ENCODE data around the gene LIN28B.
"Not testable (repeated sequence)": the region's sequence is repeated elsewhere in the genome, so short reads cannot be mapped to it uniquely, and the experiment has no call there.

The LIN28B gene

DNA sequence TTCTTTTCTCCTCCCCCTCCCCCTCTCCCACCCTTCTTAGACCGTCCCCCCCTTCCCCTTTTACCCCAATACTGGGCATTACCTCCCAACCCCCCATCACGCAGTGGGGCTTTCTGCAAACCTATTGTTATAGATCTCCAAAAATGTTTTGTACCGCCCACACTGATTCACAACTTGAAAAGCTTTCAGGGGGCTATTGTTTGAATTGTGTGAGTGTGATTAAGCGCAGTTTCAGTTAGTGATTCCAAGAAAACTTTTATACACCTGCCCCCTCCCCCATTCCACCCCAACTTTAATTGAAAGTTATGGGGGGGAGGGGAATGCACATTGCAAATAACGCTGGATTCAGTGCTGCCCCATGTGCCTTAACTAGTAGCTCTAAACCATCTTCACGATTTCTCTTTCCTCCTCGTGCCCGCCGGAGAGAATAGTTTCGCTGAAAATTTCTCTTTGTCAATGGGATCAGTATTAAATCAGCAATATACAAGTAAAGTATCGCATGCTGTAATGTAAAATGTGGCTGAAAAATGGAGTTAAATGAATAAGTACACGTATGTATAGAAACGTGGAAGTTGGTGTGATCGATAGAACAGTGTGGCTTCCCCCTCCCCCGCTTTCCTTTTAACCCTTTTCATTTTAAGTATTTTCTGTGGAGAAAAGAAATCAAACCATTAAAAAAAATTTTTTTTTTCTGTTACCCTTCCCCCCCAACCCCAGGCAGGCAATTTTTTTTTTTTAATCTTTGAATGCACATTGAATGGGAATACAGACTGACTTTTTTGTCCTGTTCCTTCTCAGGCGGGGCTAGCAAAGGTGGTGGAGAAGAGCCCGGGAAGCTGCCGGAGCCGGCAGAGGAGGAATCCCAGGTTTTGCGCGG lies 632 bp downstream of the LIN28B start:
- DNase-seq (ENCODE audit: low read depth), result no peak

DNA sequence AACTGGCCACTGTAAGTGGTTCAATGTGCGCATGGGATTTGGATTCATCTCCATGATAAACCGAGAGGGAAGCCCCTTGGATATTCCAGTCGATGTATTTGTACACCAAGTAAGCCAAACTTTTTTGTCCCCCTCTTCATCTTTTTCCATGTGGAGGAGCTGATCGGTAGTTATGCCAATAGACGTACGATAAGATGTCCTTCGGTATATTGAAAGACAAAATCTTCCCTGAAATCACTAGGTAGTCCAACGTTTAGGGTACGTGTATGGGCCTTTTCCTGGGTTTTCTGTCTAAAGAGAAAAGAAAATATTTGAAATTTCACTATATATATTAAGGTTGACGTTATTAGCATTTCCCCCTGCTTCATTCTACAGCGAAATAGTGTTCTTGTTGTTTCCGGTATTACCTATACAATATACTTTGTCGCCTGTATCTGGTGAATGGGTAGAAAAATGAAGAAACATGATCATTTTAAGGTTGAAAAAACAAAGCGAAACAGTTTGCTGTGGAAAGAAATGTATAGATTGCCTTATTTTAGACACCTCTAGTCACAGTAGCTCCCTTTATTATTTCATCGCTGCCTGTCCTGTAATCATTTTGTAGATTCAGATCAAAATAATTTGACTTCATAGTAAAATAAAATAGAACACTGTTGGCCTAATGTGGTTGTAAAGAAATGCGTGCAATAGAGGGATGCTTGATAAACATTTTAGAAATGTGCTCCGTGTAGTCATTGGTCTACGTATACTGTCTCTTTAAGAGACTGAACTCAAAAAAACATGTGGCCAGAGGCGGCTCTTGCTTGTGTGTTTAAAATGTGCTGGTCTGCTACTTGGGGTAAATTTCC lies 1.5 kb downstream of the LIN28B start:
- DNase-seq (ENCODE audit: low read depth), result no peak

DNA sequence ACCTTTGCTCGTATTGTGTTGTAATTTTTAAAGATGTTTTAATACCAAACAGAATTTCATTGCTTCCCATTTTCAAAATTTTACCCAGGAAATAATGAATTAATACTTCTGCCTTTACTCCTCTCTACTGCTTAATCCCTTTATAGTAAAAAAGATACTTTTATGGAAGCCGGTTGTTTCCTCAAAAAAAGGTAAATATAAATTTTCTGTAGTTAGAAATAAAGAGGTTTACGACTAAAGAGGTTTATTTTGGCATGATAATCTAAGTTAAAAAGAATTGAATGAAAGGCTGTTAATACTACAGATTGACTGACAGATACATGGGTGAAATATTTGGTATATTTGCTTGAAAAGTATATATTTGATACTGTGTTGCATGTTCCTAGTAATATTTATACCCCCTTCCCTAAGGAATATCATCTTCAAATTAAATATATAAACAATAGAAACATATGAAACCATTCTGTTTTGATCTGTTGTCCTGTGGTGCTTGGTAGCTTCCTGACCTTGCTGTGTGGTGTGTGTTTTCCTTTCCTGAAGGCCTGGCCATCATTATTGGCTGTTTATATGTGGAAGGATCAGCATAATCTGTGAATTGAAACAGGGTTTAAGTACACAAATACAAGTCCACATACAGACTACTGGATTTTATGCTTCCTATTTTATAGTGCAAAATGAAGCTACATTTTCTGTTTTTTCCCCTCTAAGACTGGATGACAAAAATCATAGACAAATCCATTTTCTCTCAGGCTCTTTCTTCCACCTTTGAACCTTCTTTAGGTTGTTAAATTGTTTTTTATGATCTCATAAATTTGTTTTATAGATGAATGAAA lies 2.3 kb downstream of the LIN28B start:
- no peak for DNase-seq (ENCODE audit: low read depth)

DNA sequence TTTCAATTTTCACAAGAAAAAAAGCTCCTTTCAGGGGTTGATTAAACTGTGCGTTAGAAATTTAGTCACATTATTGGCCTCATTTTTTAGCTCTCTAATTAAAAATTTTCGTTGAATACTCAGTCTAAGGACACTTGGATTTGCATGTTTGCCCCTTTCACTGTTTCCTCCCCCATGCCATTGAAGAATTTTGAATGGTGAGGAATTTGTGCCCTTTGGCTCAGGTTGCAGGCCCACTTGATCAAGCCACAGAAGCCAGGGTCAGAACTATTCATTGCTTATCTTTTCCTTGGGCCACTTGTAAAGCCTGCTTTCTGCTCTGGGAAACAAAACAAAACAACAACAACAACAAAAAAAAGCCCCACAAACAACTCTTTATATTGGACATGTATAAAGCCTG lies 12.2 kb downstream of the LIN28B start:
- no peak for DNase-seq (ENCODE audit: low read depth)

DNA sequence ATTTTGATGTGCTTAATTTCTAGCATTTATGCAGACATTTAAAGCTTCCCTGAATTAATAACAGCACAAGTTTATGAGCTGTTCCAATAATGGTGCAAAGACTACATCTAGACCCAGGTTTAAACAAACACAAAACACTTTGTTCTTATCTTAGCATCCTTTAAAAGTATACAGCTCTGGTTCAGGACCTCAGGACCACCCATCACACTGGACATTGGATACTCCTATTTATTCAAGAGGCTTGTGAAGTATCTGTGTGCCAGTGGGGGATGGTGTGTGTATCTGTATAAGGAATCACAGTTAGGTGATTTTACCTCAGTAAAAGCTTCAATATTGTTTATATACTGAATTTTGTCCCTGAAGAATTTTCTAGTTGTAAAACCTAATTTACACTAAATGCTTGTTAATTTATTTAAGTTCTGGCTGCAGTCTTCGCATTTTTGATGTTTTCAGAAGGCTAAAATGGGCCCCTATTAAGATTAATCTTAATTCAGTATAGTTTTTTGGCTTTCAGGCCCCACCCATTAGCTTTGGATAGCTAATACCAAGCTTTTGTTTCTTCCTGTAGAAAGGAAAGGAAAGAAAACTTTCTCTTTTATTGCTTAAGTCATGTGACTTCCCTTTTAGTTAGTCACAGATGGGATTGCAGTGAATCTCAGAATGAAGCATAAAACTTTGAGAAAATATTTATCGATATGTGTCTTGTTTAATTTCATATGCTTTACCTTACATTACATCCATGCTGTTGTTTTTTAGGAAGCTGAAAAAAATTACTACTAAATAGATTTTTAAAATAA lies 13.1 kb downstream of the LIN28B start:
- no peak for DNase-seq (ENCODE audit: low read depth)

DNA sequence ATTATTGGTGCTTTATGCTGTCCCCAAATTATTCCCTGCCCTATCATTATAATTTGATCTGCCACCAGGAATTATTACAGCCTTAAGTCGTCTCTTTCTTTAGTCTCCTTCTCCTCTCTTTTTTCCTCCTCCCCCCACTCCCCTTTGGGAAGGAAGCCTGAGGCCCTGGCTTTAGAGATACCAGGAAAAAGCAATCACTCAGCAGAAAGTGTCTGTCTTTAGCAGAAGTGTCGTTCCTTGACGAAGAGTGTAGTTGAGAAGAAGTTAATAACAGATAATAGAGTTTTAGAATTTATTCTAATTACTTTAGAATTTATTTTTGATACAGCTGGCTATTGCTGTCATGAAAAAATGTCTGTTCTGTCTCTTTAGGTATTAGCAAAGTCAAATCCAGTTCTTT lies 16.5 kb downstream of the LIN28B start:
- no peak for DNase-seq (ENCODE audit: low read depth)

DNA sequence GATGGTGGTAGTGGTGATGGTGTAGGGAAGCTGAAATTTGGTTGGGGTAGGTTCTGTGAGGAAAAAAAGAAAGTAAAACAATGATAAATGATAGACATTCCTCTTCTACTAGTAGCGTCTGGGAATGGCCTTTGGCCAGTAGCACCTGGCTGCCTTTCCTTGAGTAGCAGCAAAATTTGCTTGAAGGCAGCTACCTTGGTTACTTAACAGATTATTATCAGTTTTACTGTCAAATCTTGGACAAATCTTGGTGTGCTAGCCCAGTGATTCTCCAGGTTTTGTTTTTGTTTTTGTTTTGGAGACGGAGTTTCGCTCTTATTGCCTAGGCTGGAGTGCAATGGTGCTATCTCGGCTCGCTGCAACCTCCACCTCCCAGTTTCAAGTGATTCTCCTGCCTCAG lies 26.4 kb downstream of the LIN28B start:
- no peak for DNase-seq (ENCODE audit: low read depth)

DNA sequence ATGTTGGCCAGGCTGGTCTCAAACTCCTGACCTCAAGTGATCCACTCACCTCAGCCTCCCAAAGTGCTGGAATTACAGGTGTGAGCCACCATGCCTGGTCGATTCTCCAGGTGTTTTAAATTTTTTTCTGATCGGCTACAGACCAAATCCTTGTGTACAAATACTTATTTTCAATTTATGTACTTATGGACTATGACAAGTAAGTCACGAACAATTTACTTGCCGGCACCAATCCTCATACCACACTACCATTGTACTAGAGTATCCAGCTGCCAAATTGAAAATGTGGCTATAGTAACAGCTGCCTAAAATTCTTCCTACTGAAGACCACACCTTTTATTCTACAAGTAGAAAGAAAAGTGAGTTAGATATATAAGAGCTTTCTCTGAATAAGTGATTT lies 26.9 kb downstream of the LIN28B start:
- DNase-seq (ENCODE audit: low read depth), result no peak

DNA sequence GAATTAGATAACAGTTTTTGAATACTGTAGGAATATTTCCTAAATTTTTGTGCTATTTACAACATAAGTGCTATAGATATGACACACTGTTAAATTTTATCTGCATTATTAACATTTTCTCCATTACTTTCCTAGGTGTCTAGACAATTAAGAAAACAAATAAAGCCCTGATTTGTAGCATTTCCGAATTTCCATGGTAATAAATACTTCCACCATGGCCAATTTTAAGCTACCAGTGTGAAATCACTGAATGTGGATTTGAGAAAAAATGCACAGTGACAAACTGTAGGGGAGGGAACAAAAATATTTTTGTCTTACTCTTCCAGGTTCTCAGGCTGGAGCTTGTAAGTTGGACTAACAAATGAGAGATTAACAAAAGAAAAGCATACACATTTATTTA lies 27.9 kb downstream of the LIN28B start:
- DNase-seq (ENCODE audit: low read depth), result no peak

DNA sequence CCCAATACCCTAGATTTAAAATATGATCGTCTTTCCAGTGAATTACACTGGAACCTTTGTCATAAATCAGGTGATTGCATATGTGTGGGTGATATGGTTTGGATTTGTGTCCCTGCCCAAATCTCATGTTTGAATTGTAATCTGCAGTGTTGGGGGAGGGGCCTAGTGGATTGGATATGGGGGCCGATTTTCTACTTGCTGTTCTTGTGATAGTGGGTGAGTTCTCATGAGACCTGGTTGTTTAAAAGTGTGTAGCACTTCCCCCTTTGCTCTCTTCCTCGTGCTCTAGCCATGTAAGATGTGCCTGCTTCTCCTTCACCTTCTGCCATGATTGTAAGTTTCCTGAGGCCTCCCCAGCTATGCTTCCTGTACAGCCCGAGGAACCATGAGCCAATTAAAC lies 29.0 kb downstream of the LIN28B start:
- not testable (repeated sequence) for DNase-seq (ENCODE audit: low read depth)

DNA sequence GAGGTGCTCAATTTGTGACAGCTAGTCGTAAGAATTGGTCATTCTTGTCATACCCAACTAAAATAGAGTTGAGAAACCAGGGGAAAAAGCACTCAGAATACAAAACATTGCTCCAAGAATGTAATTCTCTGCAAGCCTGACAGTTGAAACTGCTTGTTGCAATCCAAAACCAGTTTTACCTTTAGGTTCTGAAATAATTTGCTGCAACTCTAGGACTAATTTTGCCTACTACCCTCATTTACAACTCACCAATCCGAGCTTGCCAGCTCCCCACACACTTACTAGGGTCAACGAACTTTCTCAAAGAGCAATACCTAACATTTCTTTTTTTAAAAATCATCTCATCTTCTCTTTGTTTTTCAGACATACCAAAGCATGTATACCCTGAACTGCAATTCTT lies 29.7 kb downstream of the LIN28B start:
- DNase-seq (ENCODE audit: low read depth), result no peak

DNA sequence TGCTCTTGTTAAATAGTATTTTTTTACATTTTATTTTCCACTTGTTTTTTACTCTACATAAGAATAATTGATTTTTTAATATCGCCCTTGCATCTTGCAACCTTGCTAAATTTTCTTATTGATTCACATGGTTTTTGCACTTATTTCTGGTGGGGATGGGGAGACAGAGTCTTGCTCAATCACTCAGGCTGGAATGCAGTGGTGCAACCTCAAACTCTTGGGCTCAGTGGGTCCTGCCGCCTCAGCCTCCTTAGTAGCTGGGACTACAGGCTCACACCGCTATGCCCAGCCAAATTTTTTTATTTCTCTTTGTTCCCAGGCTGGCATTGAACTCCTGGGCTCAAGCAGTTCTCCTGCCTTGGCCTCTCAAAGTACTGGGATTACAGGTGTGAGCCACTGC lies 30.3 kb downstream of the LIN28B start:
- DNase-seq (ENCODE audit: low read depth), result no peak

DNA sequence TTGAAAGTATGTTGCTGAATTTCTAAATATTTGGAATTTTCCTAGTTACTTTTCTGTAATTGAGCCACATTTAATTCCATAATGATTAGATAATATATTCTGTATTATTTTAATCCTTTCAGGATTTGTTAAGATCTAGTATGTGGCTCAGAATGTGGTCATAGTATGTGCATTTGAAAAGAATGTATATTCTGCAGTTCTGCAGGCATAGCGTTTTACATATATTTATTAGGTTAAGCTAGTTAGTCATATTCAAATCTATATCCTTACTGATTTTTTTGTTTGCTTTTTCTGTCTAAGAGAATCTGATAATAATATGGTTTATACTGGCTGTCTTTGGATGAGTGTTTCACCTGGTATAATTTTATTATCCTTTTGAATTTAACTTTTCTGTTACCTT lies 33.2 kb downstream of the LIN28B start:
- no peak for DNase-seq (ENCODE audit: low read depth)

DNA sequence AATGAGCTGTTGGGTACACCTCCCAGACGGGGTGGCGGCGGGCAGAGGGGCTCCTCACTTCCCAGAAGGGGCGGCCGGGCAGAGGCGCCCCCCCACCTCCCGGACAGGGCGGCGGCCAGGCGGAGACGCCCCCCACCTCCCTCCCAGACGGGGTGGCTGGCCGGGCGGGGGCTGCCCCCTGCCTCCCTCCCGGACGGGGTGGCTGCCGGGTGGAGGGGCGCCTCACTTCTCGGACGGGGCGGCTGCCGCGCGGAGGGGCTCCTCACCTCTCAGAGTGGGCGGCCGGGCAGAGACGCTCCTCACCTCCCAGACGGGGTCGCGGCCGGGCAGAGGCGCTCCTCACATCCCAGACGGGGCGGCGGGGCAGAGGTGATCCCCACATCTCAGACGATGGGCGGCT lies 34.2 kb downstream of the LIN28B start:
- not testable (repeated sequence) for DNase-seq (ENCODE audit: low read depth)

DNA sequence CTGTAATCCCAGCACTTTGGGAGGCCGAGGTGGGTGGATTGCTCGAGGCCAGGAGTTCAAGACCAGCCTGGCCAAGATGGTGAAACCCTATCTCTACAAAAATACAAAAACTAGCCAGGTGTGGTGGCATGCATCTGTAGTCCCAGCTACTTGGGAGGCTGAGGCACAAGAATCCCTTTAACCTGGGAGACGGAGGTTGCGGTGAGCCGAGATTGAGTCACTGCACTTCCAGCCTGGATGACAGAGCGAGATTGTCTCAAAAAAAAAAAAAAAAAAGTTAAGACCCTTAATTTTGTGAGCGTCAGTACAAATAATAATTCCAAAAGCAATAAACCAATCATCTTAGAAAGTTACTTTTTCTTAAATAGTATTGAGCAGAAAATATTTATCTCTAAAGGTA lies 36.7 kb downstream of the LIN28B start:
- DNase-seq (ENCODE audit: low read depth), result not testable (repeated sequence)

DNA sequence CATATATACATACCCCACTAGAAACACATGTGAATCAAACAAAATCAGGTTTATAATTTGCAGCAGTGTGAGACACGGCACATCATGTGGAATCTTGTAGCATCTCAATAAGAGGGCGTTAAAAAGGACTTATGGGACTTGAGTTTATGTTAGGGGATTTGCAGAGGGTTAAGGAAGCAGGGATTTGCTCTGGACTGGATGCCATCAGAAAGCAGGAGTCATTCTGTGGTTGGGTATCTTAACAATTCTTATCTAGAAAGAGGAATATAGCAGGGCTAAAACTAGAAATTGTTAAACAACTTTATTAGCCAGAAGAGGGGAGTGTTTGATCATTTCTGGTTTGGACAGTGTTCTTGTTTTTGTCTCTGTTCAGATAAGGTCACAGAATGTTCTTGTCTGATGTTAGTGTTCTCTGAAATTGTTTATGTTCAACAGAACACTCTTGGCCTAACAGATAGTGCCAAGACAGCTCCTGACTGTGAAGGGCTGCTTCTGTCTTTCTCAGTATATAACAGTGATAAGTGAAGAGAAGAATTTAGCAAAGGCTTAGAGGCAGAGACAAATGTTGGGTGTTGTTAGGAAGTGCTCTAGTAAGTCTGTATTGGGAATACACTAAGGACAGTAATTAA lies 39.2 kb downstream of the LIN28B start:
- no peak for DNase-seq (ENCODE audit: low read depth)

DNA sequence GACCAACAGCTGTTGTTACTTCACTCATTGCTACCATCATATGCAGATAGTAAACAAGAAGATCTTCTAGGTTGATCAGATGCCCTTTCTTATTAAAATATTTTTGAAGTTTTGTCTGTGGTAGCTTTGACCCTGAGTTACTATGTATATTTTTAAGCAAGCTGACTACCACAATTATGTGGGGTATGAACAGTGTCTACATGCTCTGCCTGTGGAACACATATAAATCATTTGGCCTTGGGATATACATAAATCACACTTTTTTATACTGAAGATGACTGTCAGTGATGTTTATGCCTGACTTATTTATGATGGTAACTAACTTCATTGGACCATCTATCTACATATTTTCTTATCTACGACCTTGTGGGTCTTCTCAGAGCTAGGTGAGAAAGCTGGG lies 44.2 kb downstream of the LIN28B start:
- DNase-seq (ENCODE audit: low read depth), result no peak

DNA sequence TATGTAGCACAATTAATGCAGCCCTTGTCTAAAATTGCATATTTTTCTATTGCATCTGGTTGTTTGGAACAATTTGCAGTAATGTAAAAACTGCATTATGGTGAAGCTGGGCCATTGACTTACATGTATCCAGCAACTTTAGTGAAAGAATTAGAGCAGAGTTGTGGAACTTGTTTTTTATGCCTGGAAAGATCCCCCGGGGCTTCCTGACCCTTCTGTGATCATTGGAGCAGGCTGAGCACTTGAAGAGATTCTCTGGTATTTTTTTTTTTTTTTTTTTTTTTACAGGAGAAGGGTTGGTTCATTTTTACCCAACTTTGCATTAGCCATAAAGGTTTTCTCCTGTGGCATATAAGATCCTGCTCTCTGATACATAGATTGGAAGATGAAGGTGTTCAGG lies 45.0 kb downstream of the LIN28B start:
- DNase-seq (ENCODE audit: low read depth), result no peak

DNA sequence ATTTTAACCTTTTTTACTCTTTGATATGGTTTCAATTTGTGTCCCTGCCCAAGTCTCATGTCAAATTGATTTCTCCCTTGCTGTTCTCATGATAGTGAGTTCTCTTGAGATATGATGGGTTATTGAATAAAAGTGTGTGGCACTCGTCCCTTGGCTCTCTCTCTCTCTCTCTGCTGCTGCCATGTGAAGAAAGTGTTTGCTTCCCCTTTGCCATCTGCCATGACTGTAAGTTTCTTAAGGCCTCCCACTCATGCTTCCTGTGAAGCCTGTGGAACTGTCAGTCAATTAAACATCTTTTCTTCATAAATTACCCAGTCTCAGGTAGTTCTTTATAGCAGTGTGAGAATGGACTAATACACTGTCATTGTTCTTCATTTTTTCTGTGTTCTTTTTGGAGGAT lies 48.5 kb downstream of the LIN28B start:
- no peak for DNase-seq (ENCODE audit: low read depth)

DNA sequence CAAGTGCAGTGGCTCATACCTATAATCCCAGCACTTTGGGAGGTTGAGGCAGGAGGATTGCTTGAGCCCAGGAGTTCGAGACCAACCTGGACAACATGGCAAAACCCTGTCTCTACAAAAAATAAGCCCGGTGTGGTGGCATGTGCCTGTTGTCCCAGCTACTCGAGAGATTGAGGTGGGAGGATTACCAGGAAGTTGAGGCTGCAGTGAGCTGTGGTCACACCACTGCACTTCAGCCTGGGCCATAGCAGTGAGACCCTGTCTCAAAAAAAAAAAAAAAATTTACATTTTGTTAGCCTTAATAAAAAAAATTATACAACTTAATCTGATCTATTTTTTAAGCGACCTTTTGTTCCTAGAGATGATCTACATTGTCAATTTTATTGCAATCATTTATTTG lies 56.6 kb downstream of the LIN28B start:
- not testable (repeated sequence) for DNase-seq (ENCODE audit: low read depth)

DNA sequence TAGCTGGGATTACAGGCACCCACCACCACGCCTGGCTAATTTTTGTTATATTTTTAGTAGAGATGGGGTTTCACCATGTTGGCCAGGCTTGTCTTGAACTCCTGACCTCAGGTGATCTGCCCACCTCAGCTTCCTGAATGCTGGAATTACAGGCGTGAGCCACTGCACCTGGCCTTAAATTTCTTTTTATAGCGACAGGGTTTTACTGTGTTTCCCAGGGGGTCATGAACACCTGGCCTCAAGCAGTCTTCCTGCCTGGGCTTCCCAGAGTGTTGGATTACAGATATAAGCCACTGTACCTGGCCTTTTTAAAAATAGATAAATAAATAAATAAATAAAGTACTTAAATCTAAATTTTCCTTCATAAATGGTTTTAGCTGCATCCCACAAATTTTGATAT lies 57.5 kb downstream of the LIN28B start:
- DNase-seq (ENCODE audit: low read depth), result no peak

All from stimulated activated CD8-positive, alpha-beta memory T cell treated with anti-CD3 and anti-CD28 coated beads, Interleukin-15, amount 100 ng/mL, for 24 hours (primary cell).